ENCODE measurements around the gene SDS. TPM values are rescaled to one million over a fixed set of nuclear protein-coding genes. Genes with fewer than 3 reads are reported as not detected.

SDS gene
- total and polyA plus RNA-seq, 2 of the 13 experiments (the other 11 are each of a cell fraction or from before 2014, with no cell fraction given), result not detected

GRCh38 chr12:113422030-113422885 lies 18.6 kb upstream of the SDS start, which contains the start of gene SDSL (continued):
- TF ChIP-seq ZBTB1 (CRISPR knock-in tag; IDR thresholded peaks at IDR 0.05; ENCODE audit: borderline replicate concordance) (no peak), RARA (CRISPR knock-in tag; IDR thresholded peaks at IDR 0.05) (no peak), MIXL1 (CRISPR knock-in tag; IDR thresholded peaks at IDR 0.05) (no peak), TAF1 (CRISPR knock-in tag; IDR thresholded peaks at IDR 0.05) (peak; percentile 46), ZNF446 (CRISPR knock-in tag; IDR thresholded peaks at IDR 0.05) (no peak), KLF11 (CRISPR knock-in tag; IDR thresholded peaks at IDR 0.05) (no peak), ARNT (IDR thresholded peaks at IDR 0.05) (no peak), ZNF431 (CRISPR knock-in tag; IDR thresholded peaks at IDR 0.05; ENCODE audit: borderline replicate concordance, low read depth) (no peak), HOXA9 (CRISPR knock-in tag; IDR thresholded peaks at IDR 0.05; ENCODE audit: borderline replicate concordance) (0 out of 2 replicates have a peak, but pooled peaks have one; percentile 3), ZNF670 (CRISPR knock-in tag; IDR thresholded peaks at IDR 0.05; ENCODE audit: borderline replicate concordance) (no peak), MEF2D (CRISPR knock-in tag; IDR thresholded peaks at IDR 0.05) (no peak), FOXA1 (IDR thresholded peaks at IDR 0.05) (no peak), FOXA1 (CRISPR knock-in tag; IDR thresholded peaks at IDR 0.05) (no peak), ZNF441 (CRISPR knock-in tag; IDR thresholded peaks at IDR 0.05; ENCODE audit: borderline replicate concordance) (no peak), ARID4A (CRISPR knock-in tag; IDR thresholded peaks at IDR 0.05; ENCODE audit: borderline replicate concordance) (no peak; the same call in 1 of the 2 replicates), GATAD2A (CRISPR knock-in tag; IDR thresholded peaks at IDR 0.05) (no peak), ZGPAT (CRISPR knock-in tag; IDR thresholded peaks at IDR 0.05) (no peak), ZBTB34 (CRISPR knock-in tag; IDR thresholded peaks at IDR 0.05) (no peak), ZNF550 (CRISPR knock-in tag; IDR thresholded peaks at IDR 0.05; ENCODE audit: borderline replicate concordance) (no peak), FOSL2 (CRISPR knock-in tag; IDR thresholded peaks at IDR 0.05) (peak; percentile 86)
- TF ChIP-seq, protein P1, sequence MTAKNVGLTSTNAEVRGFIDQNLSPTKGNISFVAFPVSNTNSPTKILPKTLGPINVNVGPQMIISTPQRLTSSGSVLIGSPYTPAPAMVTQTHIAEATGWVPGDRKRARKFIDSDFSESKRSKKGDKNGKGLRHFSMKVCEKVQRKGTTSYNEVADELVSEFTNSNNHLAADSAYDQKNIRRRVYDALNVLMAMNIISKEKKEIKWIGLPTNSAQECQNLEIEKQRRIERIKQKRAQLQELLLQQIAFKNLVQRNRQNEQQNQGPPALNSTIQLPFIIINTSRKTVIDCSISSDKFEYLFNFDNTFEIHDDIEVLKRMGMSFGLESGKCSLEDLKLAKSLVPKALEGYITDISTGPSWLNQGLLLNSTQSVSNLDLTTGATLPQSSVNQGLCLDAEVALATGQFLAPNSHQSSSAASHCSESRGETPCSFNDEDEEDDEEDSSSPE (CRISPR knock-in tag; IDR thresholded peaks at IDR 0.05), result no peak
